Hepatocyte (in vitro differentiated cells): Measurements from ENCODE around the gene CISH.

Experiments used
- CTCF ChIP-seq: fragments of 200-600 bp; sonication (generic); IDR thresholded peaks from 2 replicates; pipeline ENCODE4 v1.5.1; 2016; ENCODE audit warnings: antibody characterized with exemption, mild to moderate bottlenecking; ENCODE audit not compliant: poor library complexity
- EZH2 ChIP-seq: fragments of 200-600 bp; sonication (generic); IDR thresholded peaks from 2 replicates; pipeline ENCODE4 v1.6.1; 2016; ENCODE audit warnings: antibody characterized with exemption, mild to moderate bottlenecking, borderline replicate concordance
- EZH2phosphoT487 ChIP-seq: fragments of 200-600 bp; sonication (generic); IDR thresholded peaks from one replicate; pipeline ENCODE4 v1.6.1; 2018; ENCODE audit warnings: antibody characterized with exemption, mild to moderate bottlenecking, low read depth, moderate library complexity; ENCODE audit not compliant: unreplicated experiment, severe bottlenecking

DNA sequence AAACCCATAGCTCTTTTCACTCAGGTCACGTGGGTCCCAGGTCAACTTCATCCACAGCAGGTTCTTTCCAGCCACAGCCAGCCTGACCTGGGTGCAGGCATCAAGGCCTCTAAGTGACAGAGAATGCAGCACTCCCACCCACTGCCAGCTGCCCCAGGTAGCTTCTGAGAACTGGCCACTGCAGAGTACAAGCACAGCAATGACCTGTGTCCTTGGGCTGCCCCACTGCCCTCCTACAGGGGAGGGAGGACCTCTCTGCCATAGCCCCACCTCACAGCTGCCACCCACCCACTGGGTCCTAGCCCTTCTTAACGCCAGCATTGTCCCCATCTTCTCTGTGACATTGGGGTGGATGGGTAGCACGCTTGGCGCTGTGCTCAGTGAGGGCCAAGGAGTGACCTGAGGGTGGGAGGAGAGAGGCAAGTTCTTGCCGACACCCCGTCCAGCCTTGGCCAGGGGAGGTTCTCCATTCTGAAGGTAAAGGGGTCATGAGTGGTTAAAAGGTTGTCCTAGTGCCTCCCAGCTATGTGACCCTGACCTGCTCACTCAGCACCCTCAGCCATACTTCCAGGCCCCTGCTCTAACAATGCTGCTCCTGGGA, 12.4 kb downstream of the CISH start:
- TF ChIP-seq CTCF, result no peak
- no peak for TF ChIP-seq EZH2phosphoT487
- no peak for TF ChIP-seq EZH2
